ENCODE measurements around the gene ZBTB9. TPM values are rescaled to one million over a fixed set of nuclear protein-coding genes. Genes with fewer than 3 reads are reported as not detected.

ZBTB9 gene
- total RNA-seq (2021; ENCODE audit: unreplicated experiment) = 14.2 TPM
- 9.1 and 11.0 TPM in 2 replicates for polyA plus RNA-seq (2012)
- percentile 73 among the genes with signal in this experiment for Bru-seq, nascent RNA
- BruChase-seq, experiment 1, labeled RNA remaining after a 6-hour chase = percentile 55 among the genes with signal in this experiment
- BruChase-seq, experiment 2, labeled RNA remaining after a 2-hour chase = percentile 70 among the genes with signal in this experiment
- long read RNA-seq, transcript ZBTB9-201 (2 exons, 2,716 nt) = major isoform, 35 of 57 reads
- long read RNA-seq, partial matches to known transcripts = 0 of 57 reads
- long read RNA-seq, other reads (novel, unspliced or antisense) = 22 of 57 reads

- no peaks in the 10 kb centered on the region for H3K9me2 ChIP-seq (ENCODE audit: insufficient read depth)
- peak within 1 kb of the TSS; percentile 98 for H3K4me2 ChIP-seq (ENCODE audit: low read length)
- ATAC-seq (peak; percentile 97), DNase-seq (ENCODE audit: low read depth, low spot score) (peak; percentile 90)
- TSS peak; percentile 96 for BruUV-seq (replicated peaks)
- peak within 1 kb of the TSS; percentile 95 to 99 for H3K4me3 ChIP-seq (replicated peaks in 1 of 2; ENCODE audit: low read depth in 1 of 2, low read length in 2 of 2)
- POLR2A ChIA-PET = interaction anchor here (0.7 to 1.9 kb wide), 7 partner anchors 8 to 664 kb away, joined by 3 to 7 read pairs (median 3); no protein-coding TSS in a partner anchor
- no peak for TF ChIP-seq ZBTB33 (IDR thresholded peaks at IDR 0.05; ENCODE audit: extremely low read depth, insufficient replicate concordance, low read length)
- no peak for TF ChIP-seq FOSL1 (IDR thresholded peaks at IDR 0.05; ENCODE audit: low read depth)
- no peak for TF ChIP-seq CEBPB (IDR thresholded peaks at IDR 0.05; ENCODE audit: low read depth)
- peak; percentile 43 for TF ChIP-seq POLR2A (IDR thresholded peaks at IDR 0.05; ENCODE audit: borderline replicate concordance, extremely low read depth, insufficient read depth, insufficient read length)
- TF ChIP-seq TCF7L2 (IDR thresholded peaks at IDR 0.05; ENCODE audit: borderline replicate concordance, extremely low read depth, insufficient read depth, insufficient read length) = no peak
- TF ChIP-seq REST (IDR thresholded peaks at IDR 0.05; ENCODE audit: low read depth) = no peak
- TF ChIP-seq SP1 (IDR thresholded peaks at IDR 0.05; ENCODE audit: low read depth) = peak; percentile 97
- peak; percentile 66 for TF ChIP-seq YY1 (IDR thresholded peaks at IDR 0.05; ENCODE audit: extremely low read depth, insufficient replicate concordance, low read depth, low read length)
- peak; percentile 98 for TF ChIP-seq SIN3A (IDR thresholded peaks at IDR 0.05; ENCODE audit: low read depth)
- peak; percentile 96 for TF ChIP-seq POLR2AphosphoS5 (IDR thresholded peaks at IDR 0.05; ENCODE audit: low read depth, low read length)
- TF ChIP-seq MAX (IDR thresholded peaks at IDR 0.05) = peak; percentile 98
- TF ChIP-seq EZH2phosphoT487 (IDR thresholded peaks at IDR 0.05; ENCODE audit: borderline replicate concordance) = no peak
- no peak for TF ChIP-seq CBX3 (IDR thresholded peaks at IDR 0.05; ENCODE audit: low read depth)
- peak; percentile 11; the same call in 1 of the 2 replicates for TF ChIP-seq SRF (IDR thresholded peaks at IDR 0.05; ENCODE audit: low read depth)
- TF ChIP-seq JUND (IDR thresholded peaks at IDR 0.05) = no peak
- peak; percentile 73 for TF ChIP-seq ZFX (IDR thresholded peaks at IDR 0.05)
- TF ChIP-seq EGR1 (IDR thresholded peaks at IDR 0.05; ENCODE audit: low read depth) = peak; percentile 90
- peaks cover 30% of the 10 kb centered on the region for H3K79me2 ChIP-seq (ENCODE audit: insufficient read depth, low read length)
- no peaks in the 10 kb centered on the region for H4K20me1 ChIP-seq (ENCODE audit: insufficient read depth)
- peaks cover 5 to 11% of the 10 kb centered on the region in 2 experiments; a peak in 3 of 4 replicates for H3K4me1 ChIP-seq (ENCODE audit: control insufficient read depth in 1 of 2, insufficient read depth in 2 of 2, low read length in 2 of 2)
- H2AFZ ChIP-seq (ENCODE audit: low read depth, low read length, poor library complexity, severe bottlenecking) = no peak within 1 kb of the TSS
- H3K36me3 ChIP-seq (ENCODE audit: control insufficient read depth in 1 of 2, insufficient read depth in 2 of 2, low read length in 2 of 2) = peaks cover 4 to 14% of the 10 kb centered on the region in 2 experiments; a peak in 3 of 4 replicates
- H3K9ac ChIP-seq (ENCODE audit: low read length) = peak within 1 kb of the TSS; percentile 90
- H3K27ac ChIP-seq (ENCODE audit: low read depth, low read length) = peak within 1 kb of the TSS; percentile 72
- intact Hi-C loops (cut with micrococcal nuclease) = no loop called here
- no peaks in the 10 kb centered on the region for H3K9me3 ChIP-seq (ENCODE audit: control insufficient read depth in 1 of 2, insufficient read depth in 1 of 2, low read depth in 1 of 2, low read length in 2 of 2)
- H3K27me3 ChIP-seq (ENCODE audit: insufficient read depth, low read length) = no peaks in the 10 kb centered on the region
- RAD21 ChIA-PET (ENCODE audit: low non-redundant PET in 1 of 2, low total read pairs in 2 of 2, uncharacterized antibody in 2 of 2, unreplicated experiment in 2 of 2) = no interaction called here
- CTCF ChIA-PET = interaction anchor here (1.0 to 1.4 kb wide), 2 partner anchors 25 to 28 kb away, joined by 3 to 7 read pairs; no protein-coding TSS in a partner anchor
These were observed at the start of gene ZBTB9 for GRCh38 chr6:33454009-33454946. Gene ZBTB9 (plus strand): TSS chr6:33454576. CDS start chr6:33455101, 525 bp downstream.

Data from HCT116 (cell line).